C4-2B (cell line): ENCODE results near the gene ZPR1.
A peak's percentile ranks its signal among the peaks of the same experiment; 100 is the strongest.

Experiments
- CTCF ChIP-seq: fragments of 450-650 bp; conservative IDR thresholded peaks from 2 replicates; pipeline ENCODE4 v1.5.1; 2017; ENCODE audit warnings: mild to moderate bottlenecking
- ZFX ChIP-seq: fragments of 450-650 bp; IDR thresholded peaks from 2 replicates; pipeline ENCODE4 v1.6.1; 2017

GRCh38 chr11:116733043-116733755 lies 54.6 kb downstream of the ZPR1 start:
- peak; percentile 74 for TF ChIP-seq CTCF
- TF ChIP-seq ZFX, result no peak
